Endodermal cell (in vitro differentiated cells): ENCODE results near the gene SSBP4. TPM values are rescaled to one million over a fixed set of nuclear protein-coding genes. Genes with fewer than 3 reads are reported as not detected.

Experiments
- DNase-seq: peaks from one replicate; pipeline ENCODE4 v3.0.0-alpha.2; 2017
- H3K27ac ChIP-seq: 2 replicates; pipeline ENCODE4 v1.5.1; 2013; ENCODE audit warnings: mild to moderate bottlenecking, low read depth, low read length, moderate library complexity
- H3K27me3 ChIP-seq: 2 replicates; pipeline ENCODE4 v1.6.1; 2013; ENCODE audit warnings: mild to moderate bottlenecking, low read length, moderate library complexity; ENCODE audit not compliant: insufficient read depth, control insufficient read depth, poor library complexity, severe bottlenecking
- H3K36me3 ChIP-seq: 2 replicates; pipeline ENCODE4 v1.7.0; 2013; ENCODE audit warnings: mild to moderate bottlenecking, low read length, moderate library complexity; ENCODE audit not compliant: control insufficient read depth, insufficient read depth
- H3K4me1 ChIP-seq: one replicate; pipeline ENCODE4 v1.7.0; 2013; ENCODE audit warnings: low read length; ENCODE audit not compliant: control insufficient read depth, insufficient read depth
- H3K4me3 ChIP-seq: 2 replicates; pipeline ENCODE4 v1.5.1; 2013; ENCODE audit warnings: mild to moderate bottlenecking, low read length, moderate library complexity
- H3K9ac ChIP-seq: 2 replicates; pipeline ENCODE4 v1.6.1; 2013; ENCODE audit warnings: mild to moderate bottlenecking, low read length, moderate library complexity; ENCODE audit not compliant: poor library complexity, severe bottlenecking; ENCODE audit errors: extremely low read depth
- H3K9me3 ChIP-seq: 2 replicates; pipeline ENCODE4 v1.6.1; 2013; ENCODE audit warnings: mild to moderate bottlenecking, low read length, moderate library complexity; ENCODE audit not compliant: control insufficient read depth
- H3K27ac Mint-ChIP-seq: 2 replicates; pipeline ENCODE4 v1.8.0; 2020; ENCODE audit warnings: mixed read lengths
- H3K27me3 Mint-ChIP-seq: 2 replicates; pipeline ENCODE4 v1.8.0; 2021; ENCODE audit warnings: mild to moderate bottlenecking, mixed read lengths; ENCODE audit not compliant: insufficient read depth
- H3K36me3 Mint-ChIP-seq: 2 replicates; pipeline ENCODE4 v1.8.0; 2020; ENCODE audit warnings: low read depth, mixed read lengths
- H3K4me1 Mint-ChIP-seq: 2 replicates; pipeline ENCODE4 v1.8.0; 2020; ENCODE audit warnings: mixed read lengths
- H3K4me3 Mint-ChIP-seq: 2 replicates; pipeline ENCODE4 v1.8.0; 2020; ENCODE audit warnings: mild to moderate bottlenecking, moderate library complexity, mixed read lengths
- H3K9me3 Mint-ChIP-seq: 2 replicates; pipeline ENCODE4 v1.8.0; 2020; ENCODE audit warnings: mild to moderate bottlenecking, mixed read lengths
- CTCF ChIP-seq: fragments of 200-600 bp; sonication (generic); conservative IDR thresholded peaks from 2 replicates; pipeline ENCODE4 v1.5.0; 2021; ENCODE audit warnings: antibody characterized with exemption, mild to moderate bottlenecking
- WGBS, 2 experiments: methylation state at CpG; one replicate each; pipeline versions ENCODE4 v1.1.5 to v1.1.7; 2013; ENCODE audit warnings: missing lambda C conversion rate in 2 of 2, mixed read lengths in 1 of 2; ENCODE audit not compliant: insufficient coverage in 1 of 2, insufficient read length in 1 of 2; 5-methylcytosine and 5-hydroxymethylcytosine counted together
- total RNA-seq, 2 donors: library from RNA; stranded (reverse); fragmentation: NEBNext Ultra II Directional in 1 of 2; extraction: Animal tissue kit (Norgen Biotek cat#: 25700) in 1 of 2; gene quantifications; 2 replicates in 1 of 2; 3 replicates in 1 of 2; pipeline ENCODE4 v1.2.1, GENCODE V29; 2021

Gene SSBP4
- total RNA-seq, 2 donors from 2014 or later = 35.9 to 43.5 TPM

DNA sequence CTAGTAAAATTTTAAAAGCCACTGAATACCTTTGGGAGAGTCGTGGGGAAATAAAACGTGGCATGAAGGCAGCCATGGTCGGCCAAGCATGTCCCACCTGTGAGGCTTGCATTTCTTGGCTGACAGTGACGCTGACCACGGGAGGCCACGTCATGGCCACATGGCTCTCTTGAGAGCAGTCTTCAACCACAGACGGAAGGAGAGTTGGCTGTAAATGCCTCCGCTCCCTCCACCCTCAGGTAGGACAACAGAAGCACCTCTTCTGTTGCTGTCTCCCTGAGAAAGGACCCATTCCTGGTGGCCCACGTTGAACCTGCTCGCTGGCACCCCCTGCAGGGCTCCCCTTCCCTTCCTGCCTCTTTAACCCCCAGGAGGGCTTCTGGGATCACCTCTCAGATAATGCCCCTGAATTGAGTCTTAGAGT lies 11.1 kb upstream of the SSBP4 start:
- Mint-ChIP-seq H3K27ac (no peak overlapping the region), H3K4me3 (no peak overlapping the region), H3K9me3 (no peaks in the 10 kb centered on the region), H3K4me1 (no peaks in the 10 kb centered on the region), H3K36me3 (no peaks in the 10 kb centered on the region), H3K27me3 (peaks cover 22% of the 10 kb centered on the region)
- Histone ChIP-seq H3K27ac (no peak overlapping the region), H3K9me3 (no peaks in the 10 kb centered on the region), H3K36me3 (no peaks in the 10 kb centered on the region), H3K27me3 (no peaks in the 10 kb centered on the region), H3K9ac (no peak overlapping the region), H3K4me3 (no peak overlapping the region), H3K4me1 (no peaks in the 10 kb centered on the region)
- WGBS, 2 experiments = 76 to 78% methylated on average over 10 of the region's 10 CpGs
- DNase-seq = peak; percentile 90
- TF ChIP-seq CTCF = peak; percentile 79

GRCh38 chr19:18412610-18413239 lies 6.5 kb upstream of the SSBP4 start:
- Mint-ChIP-seq H3K27me3 (peaks cover 41% of the 10 kb centered on the region), H3K36me3 (no peaks in the 10 kb centered on the region), H3K4me3 (no peak overlapping the region), H3K27ac (no peak overlapping the region), H3K4me1 (peaks cover 4% of the 10 kb centered on the region), H3K9me3 (no peaks in the 10 kb centered on the region)
- Histone ChIP-seq H3K4me1 (no peaks in the 10 kb centered on the region), H3K27ac (no peak overlapping the region), H3K9me3 (no peaks in the 10 kb centered on the region), H3K27me3 (no peaks in the 10 kb centered on the region), H3K9ac (no peak overlapping the region), H3K4me3 (no peak overlapping the region), H3K36me3 (no peaks in the 10 kb centered on the region)
- peak; percentile 20 for TF ChIP-seq CTCF
- no peak for DNase-seq
- WGBS, 2 experiments = 88 to 97% methylated on average over 12 to 16 of the region's 16 CpGs

GRCh38 chr19:18414504-18415177 lies 4.6 kb upstream of the SSBP4 start:
- Mint-ChIP-seq H3K27me3 (peaks cover 55% of the 10 kb centered on the region), H3K36me3 (no peaks in the 10 kb centered on the region), H3K27ac (no peak overlapping the region), H3K9me3 (no peaks in the 10 kb centered on the region), H3K4me1 (peaks cover 4% of the 10 kb centered on the region), H3K4me3 (no peak overlapping the region)
- no peak for DNase-seq
- peaks cover 10% of the 10 kb centered on the region for H3K27me3 ChIP-seq
- no peak overlapping the region for H3K4me3 ChIP-seq
- H3K27ac ChIP-seq = no peak overlapping the region
- no peak for TF ChIP-seq CTCF
- no peaks in the 10 kb centered on the region for H3K4me1 ChIP-seq
- WGBS, 2 experiments = 77 to 78% methylated on average over 6 to 10 of the region's 11 CpGs
- no peaks in the 10 kb centered on the region for H3K36me3 ChIP-seq
- no peak overlapping the region for H3K9ac ChIP-seq
- H3K9me3 ChIP-seq = no peaks in the 10 kb centered on the region
